ENCODE results near the gene AHI1. TPM values are rescaled to one million over a fixed set of nuclear protein-coding genes. Genes with fewer than 3 reads are reported as not detected.

AHI1 gene
- total RNA-seq, 1 experiment from 2014 or later: 22.8 TPM

- H3K4me3 ChIP-seq (ENCODE audit: low read depth, low read length, poor library complexity, severe bottlenecking): no peak overlapping the region
- no TSS peak for BruUV-seq (replicated peaks)
- H3K27ac ChIP-seq (ENCODE audit: low read depth, low read length, poor library complexity, severe bottlenecking): no peak overlapping the region
- H3K36me3 ChIP-seq (ENCODE audit: insufficient read depth, low read length, poor library complexity, severe bottlenecking): no peaks in the 10 kb centered on the region
- H3K9me3 ChIP-seq (ENCODE audit: low read depth, low read length, poor library complexity, severe bottlenecking): no peaks in the 10 kb centered on the region
- peaks cover 25% of the 10 kb centered on the region for H3K4me1 ChIP-seq (ENCODE audit: insufficient read depth, low read length, poor library complexity, severe bottlenecking)
- ChIA-PET POLR2A (ENCODE audit: low non-redundant PET) (no interaction called here), CTCF (no interaction called here)
- TF ChIP-seq EZH2 (IDR thresholded peaks at IDR 0.05; ENCODE audit: borderline replicate concordance, low read depth, low read length, poor library complexity, severe bottlenecking) (no peak), CTCF (conservative IDR thresholded peaks at IDR 0.05; ENCODE audit: low read depth, low read length) (no peak)
- no peak for DNase-seq (ENCODE audit: low spot score)
- intact Hi-C loops (cut with micrococcal nuclease; ENCODE audit: unreplicated experiment): no loop called here
- H3K27me3 ChIP-seq (replicated peaks; ENCODE audit: insufficient read depth, low read depth, low read length, poor library complexity): no peaks in the 10 kb centered on the region
These were observed 213.6 kb downstream of the AHI1 start for GRCh38 chr6:135283926-135284325.

- peaks cover 25% of the 10 kb centered on the region for H3K4me1 ChIP-seq (ENCODE audit: insufficient read depth, low read length, poor library complexity, severe bottlenecking)
- no peaks in the 10 kb centered on the region for H3K27me3 ChIP-seq (replicated peaks; ENCODE audit: insufficient read depth, low read depth, low read length, poor library complexity)
- intact Hi-C loops (cut with micrococcal nuclease; ENCODE audit: unreplicated experiment): no loop called here
- H3K36me3 ChIP-seq (ENCODE audit: insufficient read depth, low read length, poor library complexity, severe bottlenecking): no peaks in the 10 kb centered on the region
- ChIA-PET POLR2A (ENCODE audit: low non-redundant PET) (no interaction called here), CTCF (no interaction called here)
- no peak for DNase-seq (ENCODE audit: low spot score)
- no peak overlapping the region for H3K27ac ChIP-seq (ENCODE audit: low read depth, low read length, poor library complexity, severe bottlenecking)
- H3K4me3 ChIP-seq (ENCODE audit: low read depth, low read length, poor library complexity, severe bottlenecking): no peak overlapping the region
- BruUV-seq (replicated peaks): no TSS peak
- TF ChIP-seq EZH2 (IDR thresholded peaks at IDR 0.05; ENCODE audit: borderline replicate concordance, low read depth, low read length, poor library complexity, severe bottlenecking) (no peak), CTCF (conservative IDR thresholded peaks at IDR 0.05; ENCODE audit: low read depth, low read length) (no peak)
- no peaks in the 10 kb centered on the region for H3K9me3 ChIP-seq (ENCODE audit: low read depth, low read length, poor library complexity, severe bottlenecking)
These were observed 215.1 kb downstream of the AHI1 start for GRCh38 chr6:135282395-135282794.

- no TSS peak for BruUV-seq (replicated peaks)
- POLR2A ChIA-PET (ENCODE audit: low non-redundant PET): interaction anchor here (0.7 kb wide), 1 partner anchor 15 kb away, joined by 4 read pairs; no protein-coding TSS in a partner anchor
- peaks cover 25% of the 10 kb centered on the region for H3K4me1 ChIP-seq (ENCODE audit: insufficient read depth, low read length, poor library complexity, severe bottlenecking)
- intact Hi-C loops (cut with micrococcal nuclease; ENCODE audit: unreplicated experiment): no loop called here
- H3K27ac ChIP-seq (ENCODE audit: low read depth, low read length, poor library complexity, severe bottlenecking): no peak overlapping the region
- H3K9me3 ChIP-seq (ENCODE audit: low read depth, low read length, poor library complexity, severe bottlenecking): no peaks in the 10 kb centered on the region
- no peak for DNase-seq (ENCODE audit: low spot score)
- TF ChIP-seq EZH2 (IDR thresholded peaks at IDR 0.05; ENCODE audit: borderline replicate concordance, low read depth, low read length, poor library complexity, severe bottlenecking) (no peak), CTCF (conservative IDR thresholded peaks at IDR 0.05; ENCODE audit: low read depth, low read length) (no peak)
- H3K27me3 ChIP-seq (replicated peaks; ENCODE audit: insufficient read depth, low read depth, low read length, poor library complexity): no peaks in the 10 kb centered on the region
- H3K36me3 ChIP-seq (ENCODE audit: insufficient read depth, low read length, poor library complexity, severe bottlenecking): no peaks in the 10 kb centered on the region
- no peak overlapping the region for H3K4me3 ChIP-seq (ENCODE audit: low read depth, low read length, poor library complexity, severe bottlenecking)
- CTCF ChIA-PET: no interaction called here
These were observed 215.6 kb downstream of the AHI1 start for GRCh38 chr6:135281964-135282363.
